GM19240 (cell line): ENCODE data around the gene CARTPT.

Experiments
- DNase-seq: peaks from one replicate; pipeline ENCODE4 v3.0.0; 2011; ENCODE audit warnings: low spot score; ENCODE audit not compliant: insufficient read length

CARTPT gene

DNA sequence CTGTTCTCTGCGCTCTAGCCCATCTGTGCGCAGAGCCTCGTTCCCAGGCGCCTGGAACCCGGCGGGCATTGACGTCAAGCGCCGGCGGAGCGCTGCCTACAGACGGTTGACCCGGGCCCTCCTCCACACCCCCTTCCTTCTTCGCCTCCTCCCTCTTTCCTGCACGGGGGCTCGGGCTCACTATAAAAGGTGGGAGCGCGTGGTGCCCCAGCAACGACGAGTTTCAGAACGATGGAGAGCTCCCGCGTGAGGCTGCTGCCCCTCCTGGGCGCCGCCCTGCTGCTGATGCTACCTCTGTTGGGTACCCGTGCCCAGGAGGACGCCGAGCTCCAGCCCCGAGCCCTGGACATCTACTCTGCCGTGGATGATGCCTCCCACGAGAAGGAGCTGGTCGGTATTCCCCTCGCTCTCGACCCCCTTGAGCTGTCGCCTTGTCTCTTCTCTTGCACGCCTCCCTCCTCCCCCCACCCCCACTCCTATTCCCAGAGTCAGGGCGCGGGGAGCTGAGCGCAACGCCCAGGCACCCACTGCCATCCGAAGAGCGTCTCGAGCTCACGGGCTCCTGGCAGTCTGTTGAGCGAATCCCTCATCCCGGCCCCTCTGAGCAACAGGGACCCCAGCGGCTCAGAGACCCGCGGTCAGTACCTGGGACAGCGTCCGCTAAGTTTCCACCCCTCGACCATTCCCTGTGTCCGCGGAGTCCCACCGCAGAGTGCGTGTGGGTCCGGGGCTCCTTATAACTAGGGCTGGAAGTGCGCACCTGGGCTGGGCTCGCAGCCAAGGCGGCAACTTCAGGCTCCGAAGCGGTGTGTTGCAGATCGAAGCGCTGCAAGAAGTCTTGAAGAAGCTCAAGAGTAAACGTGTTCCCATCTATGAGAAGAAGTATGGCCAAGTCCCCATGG is at the start of gene CARTPT:
TSS of gene CARTPT (plus strand) at position 213 of the 902 bp plus-strand sequence. CDS start at position 232, 19 bp downstream.
- no peak for DNase-seq

DNA sequence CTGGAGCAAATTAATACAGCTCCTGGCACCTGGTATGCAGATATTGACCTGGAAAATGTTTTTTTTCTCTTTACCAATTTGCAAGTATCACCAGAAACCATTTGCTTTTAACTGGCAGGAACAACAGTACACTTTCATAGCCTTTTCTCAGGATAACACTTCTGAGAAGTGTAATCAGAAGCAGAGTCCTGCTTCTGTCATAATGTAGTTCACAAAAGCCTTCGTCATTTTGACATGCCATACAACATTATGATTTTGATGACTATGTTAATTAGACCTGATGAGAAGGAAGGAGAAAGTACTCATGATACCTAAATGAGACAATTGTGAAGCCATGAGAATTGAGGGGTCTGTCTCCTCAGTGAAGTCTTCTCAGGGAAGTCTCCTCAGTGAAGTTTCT is 41.1 kb upstream of the CARTPT start:
- no peak for DNase-seq

DNA sequence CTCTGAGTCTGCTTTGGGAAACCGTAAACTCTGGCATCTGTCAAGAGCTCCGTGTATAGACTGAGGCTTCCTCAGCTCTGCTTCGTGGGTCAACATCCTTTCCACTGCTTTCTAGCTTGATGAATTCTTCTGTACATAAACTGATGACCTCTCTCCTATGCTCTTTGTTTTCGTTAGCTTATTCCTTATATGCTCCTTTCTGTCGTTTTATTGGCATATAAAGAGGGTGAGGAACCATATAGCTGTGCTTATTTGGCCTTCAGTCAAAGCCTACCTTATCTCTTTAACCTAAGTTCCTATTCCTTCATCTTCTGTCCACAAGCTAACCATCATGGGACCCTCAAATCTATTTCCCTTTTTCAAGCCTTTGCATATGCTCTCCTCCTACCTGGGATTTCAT is 39.4 kb upstream of the CARTPT start:
- DNase-seq = no peak

DNA sequence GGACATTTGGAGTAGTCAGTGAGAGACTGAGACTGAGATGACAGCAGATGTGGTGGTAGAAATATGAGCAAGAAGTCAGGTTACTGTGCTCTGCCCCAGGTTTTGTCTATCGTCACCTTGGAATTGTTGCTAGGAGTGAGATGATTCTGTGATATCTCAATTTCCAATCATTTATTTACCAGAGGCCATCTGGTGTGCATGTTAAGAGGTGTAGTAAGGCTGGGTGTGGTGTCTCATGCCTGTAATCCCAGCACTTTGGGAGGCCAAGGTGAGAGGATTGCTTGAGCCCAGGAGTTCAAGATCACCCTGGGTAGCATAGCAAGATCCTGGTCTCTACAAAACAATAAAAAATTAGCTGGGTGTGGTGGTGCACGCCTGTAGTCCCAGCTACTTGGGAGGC is 38.6 kb upstream of the CARTPT start:
- no peak for DNase-seq

DNA sequence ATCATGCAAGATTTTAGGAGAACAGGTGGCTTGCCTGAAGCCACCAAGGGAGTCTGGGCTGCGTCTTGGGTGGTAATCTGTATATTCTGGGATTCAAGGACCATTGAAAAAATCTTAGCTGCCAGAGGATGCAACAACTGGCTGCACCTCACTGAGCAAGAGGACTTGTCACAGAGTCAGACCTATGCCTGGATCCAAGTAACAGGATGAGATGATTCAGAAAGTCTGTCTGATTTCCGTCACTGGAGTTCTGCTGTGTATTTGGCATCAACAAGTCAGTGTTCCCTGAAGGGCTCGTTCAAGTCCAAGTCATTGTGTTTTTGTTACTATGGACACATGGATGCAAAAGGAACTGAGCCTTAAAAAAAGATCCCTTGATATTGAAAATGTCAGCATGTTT is 37.8 kb upstream of the CARTPT start:
- no peak for DNase-seq

DNA sequence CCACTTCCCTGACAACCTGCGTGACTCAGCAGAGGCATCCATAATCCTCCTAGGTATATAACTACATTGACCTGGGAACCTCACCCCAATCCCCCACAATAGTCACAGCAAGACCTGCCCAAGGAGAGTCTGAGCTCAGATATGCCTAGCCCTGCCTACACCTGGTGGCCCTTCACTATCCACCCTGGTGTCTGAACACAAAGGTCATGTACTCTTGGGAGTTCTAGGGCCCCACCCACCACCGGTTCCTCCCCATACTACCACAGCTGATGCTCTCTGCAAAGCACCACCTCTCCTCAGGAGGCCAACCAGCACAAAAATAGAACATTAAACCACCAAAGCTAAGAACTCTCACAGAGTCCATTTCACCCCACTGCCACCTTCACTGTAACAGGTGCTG is 34.8 kb upstream of the CARTPT start:
- DNase-seq = no peak

DNA sequence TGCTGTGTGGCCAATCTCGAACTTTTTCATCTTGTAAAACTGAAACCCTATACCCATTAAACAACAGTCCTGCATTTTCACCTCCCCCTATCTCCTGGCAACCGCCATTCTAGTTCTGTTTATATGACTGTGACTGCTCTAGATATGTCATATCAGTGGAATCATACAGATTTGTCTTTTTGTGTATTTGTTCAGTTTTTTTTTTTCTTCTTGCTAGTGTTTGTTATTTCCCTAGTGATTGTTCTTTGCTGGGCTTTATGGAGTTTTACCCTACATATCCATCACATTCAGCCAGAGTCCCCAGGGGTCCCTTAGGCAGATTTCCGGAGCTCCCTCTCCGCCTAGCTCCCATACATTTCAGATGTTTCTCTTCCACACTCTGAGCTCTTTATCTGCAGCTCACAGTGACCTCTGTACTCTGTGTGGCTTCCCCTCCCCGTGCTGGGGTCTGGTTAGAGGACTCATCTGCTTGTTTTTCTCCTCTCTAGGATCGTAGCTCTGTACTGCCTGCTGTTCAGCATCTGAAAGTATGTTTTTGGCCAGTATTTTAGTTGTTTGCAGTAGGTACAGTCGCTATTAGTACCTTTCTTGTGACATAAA is 25.1 kb upstream of the CARTPT start:
- no peak for DNase-seq

DNA sequence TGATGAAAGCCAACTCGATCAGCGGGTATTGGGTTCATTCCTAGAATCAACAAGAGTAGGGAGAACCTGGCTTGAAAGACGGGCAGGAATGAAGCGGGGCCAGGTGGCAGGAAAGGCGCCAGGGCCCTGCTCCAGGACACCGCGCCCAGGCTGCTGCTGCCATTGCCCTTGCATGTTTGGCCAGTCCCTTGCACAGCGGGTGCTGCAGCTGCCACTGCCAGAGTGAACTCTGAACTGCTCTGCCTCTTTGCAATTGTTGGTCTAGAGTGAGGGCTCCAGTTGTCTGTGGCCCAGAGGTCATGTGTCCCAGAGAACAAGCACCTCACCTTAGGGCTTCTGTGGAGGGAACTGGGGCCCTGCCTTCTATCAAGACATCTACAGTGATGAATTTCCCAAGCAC is 24.0 kb upstream of the CARTPT start:
- no peak for DNase-seq

DNA sequence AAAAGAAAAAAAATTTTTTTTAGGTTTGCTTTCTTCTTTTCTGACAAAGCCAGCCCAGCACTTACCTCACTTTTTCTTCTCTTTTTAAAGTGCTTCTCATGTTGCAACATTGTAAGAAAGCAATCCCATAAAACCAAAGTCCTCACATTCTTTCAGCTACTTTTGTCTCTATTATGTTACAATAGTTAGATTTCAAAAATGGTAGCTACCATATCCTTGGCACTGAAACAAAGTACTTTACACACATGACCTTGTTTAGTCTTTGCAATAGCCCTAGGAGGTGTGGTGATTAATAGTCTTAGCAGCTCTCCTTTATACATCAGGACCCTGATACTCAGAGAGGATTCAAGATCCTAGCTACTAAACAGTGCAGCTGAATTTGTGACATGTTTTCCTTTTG is 23.5 kb upstream of the CARTPT start:
- DNase-seq = no peak

DNA sequence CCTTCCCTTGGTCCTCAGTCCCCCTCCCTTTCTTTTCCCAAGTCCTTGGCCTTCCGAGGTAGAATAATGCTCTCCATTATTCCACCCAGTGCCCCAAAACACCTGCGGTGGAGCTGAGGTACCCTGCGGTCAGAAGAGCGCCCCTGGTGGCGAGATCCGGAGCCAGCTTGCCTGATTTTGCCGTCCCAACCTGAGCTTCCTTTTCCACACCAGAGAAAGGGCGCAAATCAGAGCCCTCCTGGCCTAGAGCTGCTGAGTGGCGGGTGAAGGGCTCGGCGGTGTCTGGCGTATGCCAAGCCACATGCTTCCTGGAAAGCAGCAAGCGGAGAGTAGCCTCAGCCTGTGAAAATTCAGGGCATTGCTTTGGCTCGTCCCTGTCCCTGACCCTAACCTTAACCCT is 21.1 kb upstream of the CARTPT start:
- no peak for DNase-seq

DNA sequence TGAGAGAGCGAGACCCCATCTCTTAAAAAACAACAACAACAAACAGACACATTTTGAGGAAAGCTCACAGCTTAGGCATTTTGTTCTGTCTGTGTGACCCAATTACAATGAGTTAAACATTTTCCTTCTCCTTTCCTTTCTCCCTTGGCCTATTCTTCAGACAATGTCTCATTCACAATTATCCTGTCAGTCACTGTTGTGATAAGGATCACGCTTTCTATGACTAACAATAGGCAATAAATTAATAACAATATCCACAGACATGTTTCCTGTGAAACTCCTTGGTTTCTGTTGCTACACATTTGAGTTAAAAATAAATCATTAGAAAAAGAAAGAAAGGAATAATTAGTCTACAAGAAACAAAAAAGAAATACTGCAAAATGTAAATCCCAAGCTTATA is 19.8 kb upstream of the CARTPT start:
- DNase-seq = no peak

DNA sequence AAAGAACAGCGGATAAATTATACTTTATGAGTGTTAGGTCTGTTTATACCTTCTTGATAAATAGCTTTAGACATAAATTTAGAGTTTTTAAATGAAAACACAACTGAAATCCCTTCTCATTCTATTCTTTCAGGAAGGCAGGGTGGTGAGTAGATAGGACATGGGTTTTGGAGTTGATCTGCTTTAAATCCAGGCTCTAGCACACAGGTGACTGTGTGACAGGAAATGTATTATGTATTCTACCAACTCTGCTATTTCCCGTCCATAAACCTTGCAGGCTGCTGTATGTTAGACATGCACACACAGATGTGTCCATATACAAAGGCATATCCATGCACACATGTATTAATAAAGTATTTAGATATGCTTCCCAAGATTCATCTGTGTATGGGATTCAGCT is 19.3 kb upstream of the CARTPT start:
- no peak for DNase-seq

DNA sequence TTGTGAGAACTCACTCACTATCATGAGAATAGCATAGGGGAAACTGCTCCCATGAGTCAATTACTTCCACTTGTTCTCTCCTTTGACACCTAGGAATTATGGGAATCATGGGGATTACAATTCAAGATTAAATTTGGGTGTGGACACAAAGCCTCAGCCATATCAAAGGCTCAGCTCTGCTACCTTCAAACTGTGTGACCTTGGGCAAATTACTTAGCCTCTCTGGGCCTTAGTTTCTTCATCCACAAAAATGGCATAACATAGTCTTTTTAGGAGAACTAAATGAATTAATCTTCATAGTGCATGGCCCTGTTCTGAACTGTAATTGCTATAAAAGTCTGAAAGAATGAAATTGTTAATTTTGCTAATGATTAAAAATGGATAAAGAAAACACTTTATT is 18.3 kb upstream of the CARTPT start:
- DNase-seq = no peak

DNA sequence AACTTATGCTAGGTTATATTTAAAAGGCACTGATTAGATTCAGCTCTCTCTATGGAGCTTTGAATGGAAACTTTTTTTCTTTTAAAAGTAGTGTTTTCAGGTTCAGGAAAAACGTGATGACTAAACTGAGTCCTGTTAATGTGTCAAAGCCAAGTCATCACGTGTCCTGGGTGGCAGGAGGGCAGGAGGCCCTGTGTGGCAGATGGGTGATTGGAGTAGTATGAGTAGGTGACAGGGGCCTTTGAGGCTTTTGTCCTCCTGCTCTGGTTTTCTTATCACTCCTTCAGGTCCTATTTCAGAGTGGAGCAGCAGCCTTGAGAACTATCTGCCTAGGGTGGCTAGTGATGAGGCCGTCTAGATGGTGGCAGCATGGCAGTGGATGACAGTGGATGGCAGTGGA is 17.7 kb upstream of the CARTPT start:
- no peak for DNase-seq

DNA sequence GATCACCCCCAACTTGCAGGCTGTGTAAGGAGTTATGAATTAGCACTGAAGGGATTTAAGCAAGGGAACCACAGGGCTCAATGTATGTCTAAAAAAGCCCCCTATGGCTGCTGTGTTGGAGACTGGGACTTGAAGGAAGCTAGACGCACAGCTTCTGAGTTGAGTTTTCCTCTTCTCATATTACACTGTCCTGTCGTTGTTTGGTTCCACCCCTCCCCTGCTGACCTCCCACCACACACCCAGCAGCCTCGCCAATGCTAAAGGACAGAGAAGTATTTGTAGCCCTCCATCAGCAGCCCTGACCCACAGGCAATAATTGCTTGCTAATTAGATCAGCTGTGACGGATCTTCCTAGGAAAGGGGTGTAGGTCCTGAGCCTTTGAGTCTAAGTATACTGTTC is 15.1 kb upstream of the CARTPT start:
- no peak for DNase-seq

DNA sequence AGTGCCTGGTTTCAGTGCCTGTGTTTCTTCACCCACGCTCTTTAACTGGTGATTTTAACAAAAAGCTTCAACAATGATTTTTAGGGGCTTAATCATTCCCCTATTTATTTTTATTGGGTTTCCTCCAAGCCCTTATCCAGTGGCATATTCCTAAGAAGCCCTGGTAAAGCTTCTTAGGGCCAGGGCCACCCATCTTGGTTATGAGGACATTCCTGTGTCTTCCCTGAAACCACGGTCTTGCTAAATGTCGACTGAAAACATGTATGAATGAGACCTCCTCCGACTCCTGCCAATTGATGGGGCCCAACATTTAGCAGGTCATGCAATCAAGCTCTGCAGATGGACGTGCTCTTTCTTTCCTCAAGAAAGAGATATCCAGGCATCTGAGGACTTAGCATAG is 13.7 kb upstream of the CARTPT start:
- DNase-seq = no peak

DNA sequence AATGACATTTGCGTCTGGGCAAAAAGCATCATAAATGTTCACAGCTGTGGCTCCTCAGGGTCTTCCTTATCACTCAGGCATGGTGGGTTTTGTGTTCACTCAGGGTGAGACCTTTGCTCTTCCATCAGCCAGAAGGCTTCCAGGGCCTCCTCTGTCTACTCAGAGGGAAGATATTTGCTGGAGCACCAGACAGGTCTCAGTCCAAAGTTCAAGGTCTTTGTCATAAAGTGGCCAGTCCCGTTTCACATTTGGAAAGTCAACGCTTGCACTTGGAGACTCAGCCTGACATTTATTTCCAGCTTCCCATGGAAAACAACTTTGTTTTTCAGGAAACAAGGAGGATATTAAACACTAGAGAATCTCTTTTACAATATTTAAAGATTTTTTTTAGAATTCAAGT is 12.2 kb upstream of the CARTPT start:
- no peak for DNase-seq

DNA sequence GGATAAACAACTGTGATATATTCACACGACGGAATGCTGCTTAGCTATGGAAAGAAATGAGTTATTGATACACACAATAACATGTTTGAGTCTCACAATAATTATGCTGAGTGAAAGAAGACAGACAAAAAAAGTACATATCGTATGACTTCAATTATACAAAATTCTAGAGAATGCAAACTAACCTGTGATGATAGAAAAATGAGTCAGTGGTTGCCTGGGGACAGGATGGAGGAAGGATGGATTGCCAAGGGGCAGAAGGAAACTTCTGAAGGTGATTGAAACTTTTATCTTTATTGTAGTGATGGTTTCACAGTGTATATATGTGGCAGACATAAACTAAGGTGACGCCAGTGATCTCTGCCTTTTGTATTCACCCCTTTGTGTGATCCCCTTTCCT is 7.5 kb upstream of the CARTPT start:
- DNase-seq = no peak

DNA sequence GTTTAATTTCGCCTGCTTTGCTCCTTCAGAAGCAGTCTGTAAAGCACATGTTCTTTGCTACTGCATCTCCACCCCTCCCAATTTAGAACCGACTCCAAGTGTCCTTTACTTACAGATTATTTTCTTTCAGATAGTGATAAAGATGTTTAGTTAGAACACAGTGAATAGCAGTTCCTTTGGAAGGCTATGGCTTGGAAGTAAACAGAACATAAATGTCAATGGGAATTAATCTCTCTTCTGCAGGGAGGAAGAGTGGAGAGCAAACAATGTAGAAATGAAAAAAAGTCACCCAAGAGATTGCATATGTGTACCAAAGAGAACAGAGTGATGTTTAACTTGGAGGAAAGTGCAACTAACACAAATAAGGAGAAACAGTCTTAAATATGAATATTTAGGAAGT is 4.2 kb upstream of the CARTPT start:
- DNase-seq = no peak

DNA sequence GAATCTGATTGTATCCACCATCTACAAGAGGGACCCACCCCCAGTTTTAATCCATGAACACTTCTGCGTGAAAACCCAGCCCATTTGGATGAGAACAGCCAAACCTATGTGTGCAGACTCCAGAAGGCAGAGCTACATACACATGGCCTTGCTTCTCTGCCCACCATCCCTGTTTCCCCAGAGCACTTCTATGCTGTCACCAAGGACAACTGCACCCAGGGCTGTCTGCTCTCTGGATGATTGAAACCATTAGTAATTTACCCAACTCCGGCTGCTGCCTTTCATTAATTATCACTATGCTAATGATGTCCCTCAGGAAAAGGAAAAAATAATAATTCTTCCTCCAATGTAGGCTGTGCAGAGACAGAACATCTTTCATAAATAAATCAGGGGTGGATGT is 8.9 kb downstream of the CARTPT start:
- no peak for DNase-seq

DNA sequence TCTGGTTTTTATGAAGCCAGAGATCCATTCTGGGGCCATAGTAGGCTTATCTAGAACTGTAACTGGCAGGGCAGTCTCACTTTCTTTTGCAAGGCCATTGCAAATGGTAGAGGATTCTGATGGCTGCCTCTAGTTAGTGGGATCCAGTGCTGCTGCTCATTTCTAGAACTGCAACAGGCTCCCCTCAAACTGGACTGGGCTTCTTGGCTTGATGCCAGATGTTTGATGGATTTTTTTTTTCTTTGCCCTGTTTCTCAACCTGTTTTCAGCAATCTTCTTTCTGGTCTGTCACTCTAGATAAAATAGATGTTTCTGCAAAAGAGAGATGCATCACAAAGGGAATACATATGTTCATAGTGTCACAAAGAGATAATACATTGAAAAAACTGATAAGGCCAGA is 11.9 kb downstream of the CARTPT start:
- no peak for DNase-seq

DNA sequence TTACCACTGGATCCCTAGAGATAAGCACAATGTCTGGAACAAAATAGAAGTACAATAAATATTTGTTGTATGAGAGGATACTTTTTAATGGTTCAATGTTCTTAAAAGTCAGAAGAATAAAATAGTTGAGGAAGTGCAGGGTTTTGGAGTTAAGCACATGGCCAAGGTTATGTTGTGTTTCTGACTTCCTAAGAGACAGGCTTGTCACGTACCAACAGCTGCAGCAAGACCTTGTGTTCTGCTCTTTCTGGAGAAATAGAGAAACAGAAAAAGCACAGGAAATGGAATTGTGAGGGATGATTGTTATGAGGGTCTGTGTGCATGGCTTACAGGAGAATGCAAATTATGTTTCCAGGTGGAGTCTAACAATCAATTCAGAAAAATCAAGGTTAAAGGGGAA is 12.9 kb downstream of the CARTPT start:
- DNase-seq = no peak

DNA sequence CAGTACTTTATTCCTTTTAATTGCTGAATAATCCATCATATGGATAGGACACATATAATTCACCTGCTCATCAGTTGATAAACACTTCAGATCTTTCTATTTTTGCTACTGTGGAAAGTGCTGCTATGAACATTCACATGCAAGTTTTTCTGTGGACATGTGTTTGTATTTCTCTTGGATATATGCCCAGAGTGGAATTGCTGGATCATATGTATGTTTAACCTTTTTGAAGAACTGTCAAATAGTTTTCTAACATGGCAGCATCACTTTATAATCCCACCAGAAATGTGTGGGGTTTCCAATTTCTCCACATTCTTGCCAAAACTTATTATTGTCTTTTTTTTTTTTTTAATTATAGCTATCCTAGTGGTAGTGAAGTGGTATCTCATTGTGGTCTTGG is 15.1 kb downstream of the CARTPT start:
- DNase-seq = no peak
